Kidney (tissue), 14 donors: ENCODE results near the gene ABCC9. TPM values are rescaled to one million over a fixed set of nuclear protein-coding genes. Genes with fewer than 3 reads are reported as not detected.
A peak's percentile ranks its signal among the peaks of the same experiment; 100 is the strongest.

Source experiments
- DNase-seq, 5 donors: peaks; one replicate each; pipeline ENCODE4 v3.0.0-alpha.2; 2013 to 2020
- FAIRE-seq: peaks from 2 replicates; lab custom pipeline; 2012; peaks lifted over from hg19 to GRCh38; lab: Jason Lieb, UNC
- H3K27ac ChIP-seq, 2 donors: one replicate each; pipeline ENCODE4 v1.7.0; 2013; ENCODE audit warnings: low read depth in 2 of 2, low read length in 2 of 2, inconsistent platforms in 1 of 2
- H3K27me3 ChIP-seq: one replicate; pipeline ENCODE4 v1.7.1; 2013; ENCODE audit warnings: low read length, inconsistent platforms; ENCODE audit not compliant: control insufficient read depth, insufficient read depth
- H3K36me3 ChIP-seq, 3 donors: one replicate each; pipeline versions ENCODE4 v1.7.0 to v1.7.1; 2013; ENCODE audit warnings: low read length in 3 of 3, control low read depth in 1 of 3, inconsistent platforms in 1 of 3; ENCODE audit not compliant: insufficient read depth in 3 of 3, control insufficient read depth in 2 of 3
- H3K4me1 ChIP-seq, 3 donors: one replicate each; pipeline versions ENCODE4 v1.7.0 to v1.7.1; 2013; ENCODE audit warnings: low read length in 3 of 3, inconsistent platforms in 1 of 3, low read depth in 1 of 3; ENCODE audit not compliant: control insufficient read depth in 2 of 3, insufficient read depth in 2 of 3
- H3K4me3 ChIP-seq, 3 donors: one replicate each; pipeline versions ENCODE4 v1.7.0 to v1.8.1; 2013; ENCODE audit warnings: low read length in 3 of 3, control low read depth in 1 of 3, inconsistent platforms in 1 of 3
- H3K9ac ChIP-seq, 3 donors: one replicate each; pipeline versions ENCODE4 v1.7.0 to v1.7.1; 2013; ENCODE audit warnings: low read length in 3 of 3, control low read depth in 1 of 3, inconsistent platforms in 1 of 3
- H3K9me3 ChIP-seq, 3 donors: one replicate each; pipeline versions ENCODE4 v1.7.0 to v1.7.1; 2013; ENCODE audit warnings: low read length in 3 of 3, control low read depth in 1 of 3, inconsistent platforms in 1 of 3; ENCODE audit not compliant: control insufficient read depth in 2 of 3, insufficient read depth in 1 of 3
- intact Hi-C: fragments of 100-400 bp; cut with DNase I; formaldehyde crosslinking; loops from one replicate; pipeline ENCODE4 v1.11.1; 2022
- polyA plus RNA-seq: library from polyadenylated mRNA; stranded (reverse); fragments of 350-450 nt; fragmentation: Illumina TruSeq; extraction: RNeasy Lipid Tissue Mini Kit (QIAGEN cat#74804); gene quantifications from one replicate; pipeline ENCODE4 v1.2.3, GENCODE V29; 2014; ENCODE audit warnings: low read depth, low replicate concordance; ENCODE audit not compliant: insufficient read depth
- total RNA-seq: library from RNA; stranded (reverse); fragmentation: NEBNext Ultra II Directional; extraction: Animal tissue kit (Norgen Biotek cat#: 25700); gene quantifications from one replicate; pipeline ENCODE4 v1.2.1, GENCODE V29; 2021
- TF ChIP-seq, protein P1 (sequence below): IDR thresholded peaks from 3 replicates; pipeline ENCODE4 v1.5.1; 2012; ENCODE audit warnings: mild to moderate bottlenecking, moderate library complexity, borderline replicate concordance; ENCODE audit not compliant: insufficient read depth; ENCODE audit errors: extremely low read depth
- donor health status: control.
- donor health status: control.
- donor health status: control.
- donor health status: control.
- donor health status: control.
- donor health status: DM: yes; HTN: yes; CAD: no.
- donor health status: Normal renal cell carcinoma (clear cell type).

Gene ABCC9
- total and polyA plus RNA-seq, 2 donors from 2014 or later = 1.8 to 21.3 TPM

DNA sequence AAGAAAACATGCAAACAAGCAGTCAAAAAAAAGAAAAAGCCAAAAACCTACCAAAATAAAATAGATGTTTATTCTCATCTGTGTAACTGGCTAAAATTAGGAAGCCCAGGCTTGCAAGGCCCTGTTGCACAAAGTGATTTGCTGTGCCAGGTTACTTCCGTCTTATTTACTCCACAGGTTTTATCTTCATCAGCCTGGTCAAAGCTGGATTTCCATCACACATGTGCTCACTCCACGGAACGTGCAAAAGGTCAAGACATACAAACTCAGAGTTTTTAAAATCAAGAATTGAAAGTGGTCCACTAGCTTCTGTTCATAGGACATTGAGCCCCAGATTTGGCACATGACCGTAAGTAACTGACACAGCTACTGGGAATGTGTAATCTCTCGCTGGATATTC is 181.5 kb downstream of the ABCC9 start:
- Histone ChIP-seq H3K4me3 (no peak overlapping the region), H3K27ac (no peak overlapping the region), H3K27me3 (no peaks in the 10 kb centered on the region), H3K4me1 (peaks cover 0 to 13% (median 0%) of the 10 kb centered on the region in 3 donors), H3K9ac (no peak overlapping the region), H3K9me3 (no peaks in the 10 kb centered on the region), H3K36me3 (no peaks in the 10 kb centered on the region)
- FAIRE-seq = no peak
- intact Hi-C loops = no loop called here
- TF ChIP-seq, protein P1, sequence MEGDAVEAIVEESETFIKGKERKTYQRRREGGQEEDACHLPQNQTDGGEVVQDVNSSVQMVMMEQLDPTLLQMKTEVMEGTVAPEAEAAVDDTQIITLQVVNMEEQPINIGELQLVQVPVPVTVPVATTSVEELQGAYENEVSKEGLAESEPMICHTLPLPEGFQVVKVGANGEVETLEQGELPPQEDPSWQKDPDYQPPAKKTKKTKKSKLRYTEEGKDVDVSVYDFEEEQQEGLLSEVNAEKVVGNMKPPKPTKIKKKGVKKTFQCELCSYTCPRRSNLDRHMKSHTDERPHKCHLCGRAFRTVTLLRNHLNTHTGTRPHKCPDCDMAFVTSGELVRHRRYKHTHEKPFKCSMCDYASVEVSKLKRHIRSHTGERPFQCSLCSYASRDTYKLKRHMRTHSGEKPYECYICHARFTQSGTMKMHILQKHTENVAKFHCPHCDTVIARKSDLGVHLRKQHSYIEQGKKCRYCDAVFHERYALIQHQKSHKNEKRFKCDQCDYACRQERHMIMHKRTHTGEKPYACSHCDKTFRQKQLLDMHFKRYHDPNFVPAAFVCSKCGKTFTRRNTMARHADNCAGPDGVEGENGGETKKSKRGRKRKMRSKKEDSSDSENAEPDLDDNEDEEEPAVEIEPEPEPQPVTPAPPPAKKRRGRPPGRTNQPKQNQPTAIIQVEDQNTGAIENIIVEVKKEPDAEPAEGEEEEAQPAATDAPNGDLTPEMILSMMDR = no peak
- DNase-seq = no peak

DNA sequence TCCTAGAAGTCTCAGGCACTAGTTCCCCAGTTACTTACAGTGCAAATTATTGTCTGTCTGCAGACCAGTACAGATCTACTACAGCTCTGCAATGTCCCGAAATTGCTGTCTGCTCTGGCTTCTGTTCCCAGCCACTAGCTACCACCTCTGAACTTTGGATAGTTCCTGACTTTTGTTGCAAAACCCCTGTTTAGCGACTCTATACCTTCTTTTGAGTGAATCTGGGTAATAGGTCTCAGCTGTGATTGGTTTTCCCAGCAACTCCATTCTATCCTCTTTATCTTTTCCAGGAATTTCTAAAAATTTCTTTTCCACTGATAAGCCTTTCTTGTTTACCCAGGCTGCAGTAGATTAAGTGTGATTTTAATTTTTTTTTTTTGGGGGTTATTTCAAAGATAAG is 183.5 kb downstream of the ABCC9 start:
- TF ChIP-seq, protein P1 = no peak
- Histone ChIP-seq H3K4me3 (no peak overlapping the region), H3K9me3 (no peaks in the 10 kb centered on the region), H3K27ac (no peak overlapping the region), H3K9ac (no peak overlapping the region), H3K27me3 (no peaks in the 10 kb centered on the region), H3K36me3 (no peaks in the 10 kb centered on the region), H3K4me1 (no peaks in the 10 kb centered on the region)
- no peak for DNase-seq
- FAIRE-seq = no peak
- intact Hi-C loops = no loop called here

DNA sequence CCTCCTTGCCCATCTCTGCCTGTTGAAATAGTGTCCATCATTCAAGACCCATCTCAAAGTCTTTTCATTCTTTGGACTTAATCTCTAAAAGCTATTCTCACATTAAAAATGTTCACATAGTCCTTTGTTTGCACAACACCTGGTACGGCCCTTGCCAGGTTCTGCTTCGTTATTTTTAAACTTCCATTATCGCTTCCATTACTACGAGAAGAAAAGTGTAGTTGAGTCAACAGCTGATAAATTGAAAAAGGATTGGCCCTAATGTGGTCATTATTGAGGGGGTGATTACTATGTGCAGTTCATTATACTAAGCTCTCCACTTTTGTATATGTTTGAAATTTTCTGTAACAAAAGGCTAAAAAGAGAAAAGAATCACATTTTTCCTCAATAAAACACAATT is 184.5 kb downstream of the ABCC9 start:
- no peak for FAIRE-seq
- no peak overlapping the region for H3K9ac ChIP-seq
- H3K36me3 ChIP-seq = no peaks in the 10 kb centered on the region
- intact Hi-C loops = no loop called here
- DNase-seq = no peak
- TF ChIP-seq, protein P1 = no peak
- H3K4me1 ChIP-seq = no peaks in the 10 kb centered on the region
- no peak overlapping the region for H3K27ac ChIP-seq
- no peaks in the 10 kb centered on the region for H3K9me3 ChIP-seq
- no peak overlapping the region for H3K4me3 ChIP-seq
- H3K27me3 ChIP-seq = no peaks in the 10 kb centered on the region

DNA sequence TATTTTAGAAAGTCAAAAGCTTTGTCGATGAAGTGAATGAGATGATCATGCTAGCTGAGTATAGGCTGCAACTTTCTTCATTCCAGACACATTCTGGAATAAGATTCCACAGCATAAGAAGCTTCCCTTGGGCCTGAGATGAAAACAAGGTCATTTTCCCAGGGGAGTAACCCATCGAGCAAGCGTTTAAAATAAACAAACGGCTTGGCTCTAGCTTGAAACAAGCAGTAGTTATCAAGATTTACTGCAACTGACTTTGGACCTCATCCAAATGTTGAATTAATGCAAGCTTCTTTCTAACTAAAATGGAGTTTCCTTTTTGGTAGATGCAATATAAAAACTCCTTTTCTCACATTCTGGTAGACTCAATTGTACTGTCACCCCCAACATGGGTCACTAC is 189.7 kb downstream of the ABCC9 start:
- no peak for FAIRE-seq
- peak in 3 of 5 donors; percentile 41 to 96 (median 92) for DNase-seq
- no peaks in the 10 kb centered on the region for H3K9me3 ChIP-seq
- no peak overlapping the region for H3K27ac ChIP-seq
- H3K4me3 ChIP-seq = no peak overlapping the region
- no peaks in the 10 kb centered on the region for H3K27me3 ChIP-seq
- TF ChIP-seq, protein P1 = no peak
- intact Hi-C loops = no loop called here
- peaks cover 0 to 2% (median 0%) of the 10 kb centered on the region in 3 donors for H3K4me1 ChIP-seq
- no peaks in the 10 kb centered on the region for H3K36me3 ChIP-seq
- H3K9ac ChIP-seq = no peak overlapping the region
